Subcutaneous abdominal adipose tissue (tissue), 5 donors: ENCODE measurements around the gene LILRB3.
A peak's percentile ranks its signal among the peaks of the same experiment; 100 is the strongest.
"Not testable (repeated sequence)": the region's sequence is repeated elsewhere in the genome, so short reads cannot be mapped to it uniquely, and the experiment has no call there.

Experiments
- H3K27ac ChIP-seq: one replicate; pipeline ENCODE4 v1.7.0; 2013; ENCODE audit warnings: low read depth, mild to moderate bottlenecking, inconsistent platforms, low read length, moderate library complexity
- H3K27me3 ChIP-seq, 5 donors: one replicate each; pipeline ENCODE4 v1.7.0; 2013; ENCODE audit warnings: low read length in 5 of 5, inconsistent platforms in 1 of 5; ENCODE audit not compliant: control insufficient read depth in 5 of 5, insufficient read depth in 4 of 5
- H3K36me3 ChIP-seq, 5 donors: one replicate each; pipeline ENCODE4 v1.7.0; 2013; ENCODE audit warnings: low read length in 5 of 5; ENCODE audit not compliant: control insufficient read depth in 5 of 5, insufficient read depth in 5 of 5
- H3K4me1 ChIP-seq, 5 donors: one replicate each; pipeline ENCODE4 v1.7.0; 2013; ENCODE audit warnings: low read length in 5 of 5, mild to moderate bottlenecking in 3 of 5, moderate library complexity in 1 of 5; ENCODE audit not compliant: control insufficient read depth in 5 of 5, insufficient read depth in 5 of 5
- H3K4me3 ChIP-seq, 5 donors: one replicate each; pipeline ENCODE4 v1.7.0; 2013; ENCODE audit warnings: low read length in 5 of 5, low read depth in 1 of 5
- H3K9ac ChIP-seq, 5 donors: one replicate each; pipeline ENCODE4 v1.7.0; 2013; ENCODE audit warnings: low read length in 5 of 5, mild to moderate bottlenecking in 4 of 5, moderate library complexity in 3 of 5
- H3K9me3 ChIP-seq, 5 donors: one replicate each; pipeline ENCODE4 v1.7.0; 2013; ENCODE audit warnings: low read length in 5 of 5; ENCODE audit not compliant: control insufficient read depth in 5 of 5
- donor health status: healthy.
- donor health status: healthy.
- donor health status: healthy.
- donor health status: healthy.
- donor health status: healthy.

LILRB3 gene

DNA sequence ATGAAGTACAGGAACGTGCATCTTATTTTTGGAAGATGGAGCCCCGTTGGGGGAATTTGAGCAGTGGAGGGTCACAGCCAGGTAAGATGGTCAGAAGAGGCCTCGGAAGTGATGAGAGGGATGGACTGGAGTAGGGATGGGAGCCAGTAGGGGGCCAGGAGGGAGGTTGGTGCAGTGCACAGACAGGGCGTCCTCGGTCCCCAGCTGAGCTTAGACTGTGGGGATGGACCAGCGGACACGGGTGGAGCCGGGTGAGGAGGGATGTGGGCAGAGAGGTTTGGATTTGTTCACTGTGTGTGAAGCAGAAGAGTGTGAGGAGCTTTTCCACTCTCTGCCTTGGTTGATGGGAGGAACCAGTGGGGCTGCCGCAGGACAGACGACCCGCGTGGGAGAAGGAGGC is 11.6 kb downstream of the LILRB3 start:
- H3K9ac ChIP-seq = no peak overlapping the region
- H3K27me3 ChIP-seq = no peaks in the 10 kb centered on the region
- H3K36me3 ChIP-seq = peaks cover 0 to 23% (median 22%) of the 10 kb centered on the region in 5 donors
- no peak overlapping the region for H3K4me3 ChIP-seq
- no peak overlapping the region for H3K27ac ChIP-seq
- peaks cover 3 to 47% (median 29%) of the 10 kb centered on the region in 5 donors for H3K4me1 ChIP-seq
- H3K9me3 ChIP-seq = no peaks in the 10 kb centered on the region

DNA sequence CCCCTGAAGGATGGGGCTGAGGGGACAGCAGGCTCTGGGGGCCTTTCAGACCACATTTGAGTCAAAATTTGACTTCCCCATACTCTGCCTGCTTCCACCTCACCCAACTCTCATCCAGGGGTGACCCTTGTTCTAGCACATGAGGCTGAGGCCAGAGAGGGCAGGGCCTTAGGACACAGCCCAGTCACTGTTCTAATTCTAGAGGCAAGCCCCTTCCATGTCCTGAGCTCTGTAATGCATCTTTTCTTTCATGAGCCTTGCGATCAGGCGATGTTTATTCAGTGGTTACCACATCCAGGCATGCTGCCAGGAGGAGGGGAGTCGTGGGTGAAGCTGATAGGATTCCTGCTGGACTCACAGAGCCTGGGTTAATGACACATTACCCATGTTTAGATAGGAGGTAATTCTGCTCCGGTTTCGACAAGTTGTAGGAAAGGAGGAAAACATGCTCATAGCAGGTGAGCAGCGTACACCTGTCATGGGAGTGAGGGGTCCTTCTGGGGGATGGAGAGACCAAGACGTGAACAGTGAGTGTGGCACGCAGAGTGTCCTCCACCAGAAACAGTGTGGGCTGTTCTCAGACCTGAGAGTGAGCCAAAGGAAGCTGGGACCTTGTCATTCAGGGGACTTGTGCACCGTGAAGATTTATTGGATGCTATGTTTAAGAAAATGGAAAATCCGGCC is 12.9 kb downstream of the LILRB3 start:
- Histone ChIP-seq H3K4me1 (peaks cover 3 to 58% (median 39%) of the 10 kb centered on the region in 5 donors), H3K27ac (no peak overlapping the region), H3K4me3 (no peak overlapping the region)

DNA sequence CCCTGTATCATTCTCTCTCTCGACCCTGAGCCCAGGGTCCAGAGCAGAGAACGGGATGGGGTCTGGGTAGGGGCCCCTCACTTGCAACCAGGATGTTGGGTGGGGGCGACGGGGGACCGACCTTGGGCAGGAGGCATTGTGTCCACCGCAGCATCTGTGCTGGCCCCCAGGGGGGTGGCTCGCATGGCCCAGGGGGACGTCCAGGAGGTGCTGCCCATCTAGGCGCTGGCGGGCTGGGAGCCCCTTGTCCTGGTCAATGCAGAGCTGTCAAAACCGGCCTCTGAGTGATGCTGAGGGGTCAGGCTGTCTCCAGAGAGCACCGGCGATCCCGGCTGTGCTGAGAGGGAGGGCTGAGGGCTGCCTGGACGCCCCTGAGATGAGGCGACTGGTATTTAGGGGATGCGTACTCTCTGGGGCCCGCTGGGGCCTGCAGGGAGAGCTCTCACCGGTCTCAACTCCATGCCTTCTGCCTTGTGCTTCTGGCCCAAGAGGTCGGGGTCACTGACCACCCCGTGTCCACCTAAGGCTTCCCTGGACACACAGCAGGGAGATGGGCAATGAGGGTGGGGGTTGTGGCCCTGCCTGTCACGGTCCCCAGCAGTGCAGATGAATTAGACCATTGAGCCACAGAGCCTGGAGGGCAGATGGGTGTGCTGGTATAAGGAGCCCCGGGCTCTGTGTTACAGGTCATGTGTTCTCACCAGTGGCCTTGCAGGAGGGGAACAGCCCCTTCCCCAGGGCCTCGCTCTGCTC is 13.6 kb downstream of the LILRB3 start:
- peaks cover 3 to 65% (median 46%) of the 10 kb centered on the region in 5 donors for H3K4me1 ChIP-seq
- peak overlapping the region; percentile 46 for H3K27ac ChIP-seq
- H3K9ac ChIP-seq = peak overlapping the region in 3 of 5 donors; percentile 2 to 31 (median 20)
- no peak overlapping the region for H3K4me3 ChIP-seq
- H3K36me3 ChIP-seq = peaks cover 7 to 43% (median 41%) of the 10 kb centered on the region in 5 donors
- no peaks in the 10 kb centered on the region for H3K9me3 ChIP-seq
- H3K27me3 ChIP-seq = no peaks in the 10 kb centered on the region

More for the DNA sequence above, 12.9 kb downstream of the LILRB3 start:
- H3K9ac ChIP-seq = peak overlapping the region in 3 of 5 donors; percentile 2 to 31 (median 20)
- no peaks in the 10 kb centered on the region for H3K9me3 ChIP-seq
- H3K36me3 ChIP-seq = peaks cover 3 to 36% (median 34%) of the 10 kb centered on the region in 5 donors
- H3K27me3 ChIP-seq = no peaks in the 10 kb centered on the region

DNA sequence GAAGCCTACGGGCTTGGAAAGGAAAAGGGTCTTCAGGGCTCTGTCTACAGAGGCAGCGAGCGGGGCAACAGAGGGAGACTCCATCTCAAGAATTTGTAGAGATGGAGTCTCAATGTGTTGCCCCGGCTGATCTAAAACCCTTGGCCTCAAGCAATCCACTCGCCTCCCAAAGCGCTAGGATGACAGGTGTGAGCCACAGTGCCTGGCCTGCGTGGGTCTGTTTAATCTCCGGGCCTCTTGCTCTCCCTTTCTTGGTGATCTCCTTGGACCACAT is 14.1 kb downstream of the LILRB3 start:
- Histone ChIP-seq H3K27ac (peak overlapping the region; percentile 46), H3K27me3 (no peaks in the 10 kb centered on the region), H3K9me3 (no peaks in the 10 kb centered on the region), H3K4me1 (peaks cover 3 to 66% (median 51%) of the 10 kb centered on the region in 5 donors), H3K36me3 (peaks cover 7 to 45% (median 42%) of the 10 kb centered on the region in 5 donors), H3K9ac (peak overlapping the region in 1 of 5 donors; percentile 50), H3K4me3 (no peak overlapping the region)

DNA sequence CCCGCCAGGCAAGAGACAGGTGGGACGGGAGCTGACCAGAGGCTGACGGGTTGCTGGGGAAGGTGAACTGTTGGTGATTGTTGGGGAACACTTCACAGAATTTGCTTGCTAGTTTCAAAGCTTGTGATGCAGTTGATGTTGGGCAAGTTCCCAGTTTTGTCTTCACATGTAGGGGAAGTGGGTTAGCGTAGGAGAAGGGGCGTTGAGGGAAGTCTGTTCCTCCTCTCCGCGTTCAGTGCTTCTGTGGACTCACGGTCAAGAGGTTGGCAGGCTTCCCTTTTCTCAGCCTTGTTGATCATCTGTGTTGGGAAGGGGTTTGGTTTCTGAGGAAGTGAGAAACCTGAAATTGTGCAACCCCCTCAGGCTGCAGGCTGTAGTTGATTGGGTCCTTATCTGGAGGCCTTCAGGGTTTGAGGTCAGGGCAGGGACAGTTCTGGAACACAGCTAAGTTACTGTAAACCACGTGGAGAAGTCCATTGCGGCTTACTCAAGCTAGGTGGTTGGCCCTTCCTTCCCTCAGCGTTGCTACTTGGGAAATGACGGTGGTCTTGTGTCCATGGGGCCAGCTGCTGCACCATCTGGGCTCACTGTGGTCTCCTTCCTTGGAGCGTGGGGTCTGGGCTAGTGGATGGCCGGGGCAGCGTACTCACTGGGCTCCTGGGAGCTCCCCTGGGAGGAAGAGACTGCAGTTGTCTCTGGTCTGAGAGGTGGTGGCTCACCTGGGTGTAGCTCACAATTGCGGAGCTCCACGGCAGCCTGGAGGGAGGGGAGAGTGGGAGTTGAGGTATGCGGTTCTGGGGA is 14.6 kb downstream of the LILRB3 start:
- Histone ChIP-seq H3K4me3 (peak overlapping the region in 1 of 5 donors; percentile 19), H3K36me3 (peaks cover 7 to 51% (median 47%) of the 10 kb centered on the region in 5 donors), H3K9me3 (no peaks in the 10 kb centered on the region), H3K27ac (peak overlapping the region; percentile 46), H3K9ac (peak overlapping the region in 3 of 5 donors; percentile 35 to 68 (median 50)), H3K4me1 (peaks cover 3 to 72% (median 56%) of the 10 kb centered on the region in 5 donors), H3K27me3 (no peaks in the 10 kb centered on the region)

DNA sequence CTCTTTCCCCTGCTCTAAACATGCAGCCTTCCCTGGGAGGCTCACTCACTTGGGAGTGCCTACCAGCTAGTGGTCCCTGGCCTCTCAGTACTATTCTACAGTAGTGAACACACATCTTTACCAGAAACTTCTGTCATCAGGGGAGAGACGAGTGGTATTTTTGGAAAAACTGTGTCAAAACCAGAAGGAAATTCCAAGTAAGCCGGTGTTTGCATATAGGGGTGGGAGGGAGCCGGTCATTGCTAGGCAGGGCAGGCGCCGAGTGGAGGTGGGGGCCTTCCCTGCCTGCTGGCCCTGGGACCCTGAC is 15.2 kb downstream of the LILRB3 start:
- H3K4me1 ChIP-seq = peaks cover 3 to 77% (median 62%) of the 10 kb centered on the region in 5 donors

DNA sequence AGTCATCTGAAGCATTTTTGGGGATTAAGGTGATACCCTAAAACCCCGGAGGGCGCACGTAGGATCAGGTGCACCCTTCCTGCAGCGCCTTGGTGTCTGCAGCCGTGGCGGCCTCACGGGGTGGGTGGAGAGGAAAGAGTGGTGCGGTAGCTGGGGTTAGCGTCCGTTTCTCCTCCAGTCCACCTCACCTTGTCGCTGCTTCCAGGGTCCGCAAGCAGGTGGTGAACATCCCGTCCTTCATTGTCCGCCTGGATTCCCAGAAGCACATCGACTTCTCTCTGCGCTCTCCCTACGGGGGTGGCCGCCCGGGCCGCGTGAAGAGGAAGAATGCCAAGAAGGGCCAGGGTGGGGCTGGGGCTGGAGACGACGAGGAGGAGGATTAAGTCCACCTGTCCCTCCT is 15.6 kb downstream of the LILRB3 start:
- not testable (repeated sequence) for H3K27ac ChIP-seq, H3K27me3 ChIP-seq, H3K9me3 ChIP-seq
- Histone ChIP-seq H3K9ac (peak overlapping the region in 2 of 5 donors; percentile 33 to 60), H3K4me1 (peaks cover 3 to 82% (median 66%) of the 10 kb centered on the region in 5 donors), H3K36me3 (peaks cover 14 to 61% (median 57%) of the 10 kb centered on the region in 5 donors), H3K4me3 (peak overlapping the region in 1 of 5 donors; percentile 6)

More for the DNA sequence above, 15.2 kb downstream of the LILRB3 start:
- Histone ChIP-seq H3K27me3 (no peaks in the 10 kb centered on the region), H3K4me3 (peak overlapping the region in 1 of 5 donors; percentile 19), H3K36me3 (peaks cover 10 to 56% (median 52%) of the 10 kb centered on the region in 5 donors), H3K27ac (peak overlapping the region; percentile 46), H3K9me3 (no peaks in the 10 kb centered on the region), H3K9ac (peak overlapping the region in 2 of 5 donors; percentile 33 to 35)

DNA sequence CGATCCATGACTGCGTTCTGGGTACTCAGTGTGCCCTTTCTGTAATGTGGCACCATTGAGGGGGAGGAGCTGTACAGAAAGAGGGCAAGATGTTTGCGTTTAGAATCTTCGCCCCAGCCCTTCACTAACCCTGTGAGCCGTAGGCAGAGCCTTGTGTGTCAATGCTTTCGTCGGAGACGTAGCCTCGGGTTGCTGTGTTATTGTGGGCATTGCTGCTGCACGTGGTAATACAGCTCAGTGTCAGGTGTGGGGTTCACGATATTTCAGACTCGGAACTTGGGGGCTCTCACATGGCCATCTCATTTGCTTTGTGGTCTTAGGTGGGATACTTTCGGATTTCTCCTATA is 16.0 kb downstream of the LILRB3 start:
- H3K27ac ChIP-seq = no peak overlapping the region
- no peaks in the 10 kb centered on the region for H3K9me3 ChIP-seq
- H3K36me3 ChIP-seq = peaks cover 14 to 64% (median 57%) of the 10 kb centered on the region in 5 donors
- H3K4me3 ChIP-seq = peak overlapping the region in 2 of 5 donors; percentile 4 to 6
- H3K4me1 ChIP-seq = peaks cover 3 to 85% (median 70%) of the 10 kb centered on the region in 5 donors
- H3K9ac ChIP-seq = peak overlapping the region in 1 of 5 donors; percentile 60
- H3K27me3 ChIP-seq = no peaks in the 10 kb centered on the region

DNA sequence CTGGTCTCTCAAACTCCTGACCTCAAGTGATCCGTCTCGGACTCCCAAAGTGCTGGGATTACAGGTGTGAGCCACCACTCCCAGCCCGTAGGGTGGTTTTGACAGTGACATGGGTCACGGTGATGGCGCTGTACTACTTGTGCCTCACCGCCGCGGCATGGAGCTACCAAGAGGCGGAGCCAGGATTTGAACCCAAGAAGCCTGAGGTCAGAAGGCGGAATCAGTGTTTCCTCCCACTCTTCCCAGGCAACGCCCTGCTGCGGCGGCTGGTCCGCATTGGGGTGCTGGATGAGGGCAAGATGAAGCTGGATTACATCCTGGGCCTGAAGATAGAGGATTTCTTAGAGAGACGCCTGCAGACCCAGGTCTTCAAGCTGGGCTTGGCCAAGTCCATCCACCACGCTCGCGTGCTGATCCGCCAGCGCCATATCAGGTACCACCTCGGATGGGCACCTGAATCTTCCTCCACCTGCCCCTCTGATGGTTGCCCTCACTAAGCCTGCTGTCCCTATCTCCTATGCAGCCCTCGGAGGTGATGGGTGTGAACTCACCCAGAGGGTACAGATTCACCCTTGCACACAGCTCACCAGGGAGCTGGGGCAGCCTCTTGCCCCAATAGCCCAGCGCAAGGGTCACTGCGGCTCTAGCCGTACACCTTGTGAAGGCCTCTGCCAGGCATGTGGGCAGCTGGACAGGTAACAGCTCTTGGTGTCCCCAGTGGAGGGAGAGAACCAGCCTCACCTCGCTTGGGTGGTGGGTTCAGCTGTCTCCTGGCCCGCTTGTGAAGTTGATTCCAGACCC is 16.6 kb downstream of the LILRB3 start:
- peaks cover 14 to 66% (median 57%) of the 10 kb centered on the region in 5 donors for H3K36me3 ChIP-seq
- no peak overlapping the region for H3K27ac ChIP-seq
- H3K4me1 ChIP-seq = peaks cover 7 to 91% (median 76%) of the 10 kb centered on the region in 5 donors
- no peaks in the 10 kb centered on the region for H3K9me3 ChIP-seq
- H3K27me3 ChIP-seq = no peaks in the 10 kb centered on the region
- peak overlapping the region in 1 of 5 donors; percentile 60 for H3K9ac ChIP-seq
- H3K4me3 ChIP-seq = peak overlapping the region in 2 of 5 donors; percentile 4 to 6
